HCT116 (cell line): Measurements from ENCODE around the gene PDE4B. TPM values are rescaled to one million over a fixed set of nuclear protein-coding genes. Genes with fewer than 3 reads are reported as not detected.

Experiments
- ATAC-seq: fragments of 200-7000 bp; cut with Tn5 transposase; 2 replicates; pipeline ENCODE4 v1.9.1; 2020; ENCODE audit warnings: mild to moderate bottlenecking, moderate library complexity
- BruUV-seq: library from RNA; stranded (reverse); fragments of 400-500 nt; replicated peaks from 2 replicates; lab custom pipeline; 2021; lab: Mats Ljungman, UMichigan
- CTCF ChIA-PET: fragments of 300-600 bp; sonication (Branson Sonifier 250); formaldehyde crosslinking; loops from one replicate; lab custom pipeline; 2021; ENCODE audit warnings: antibody characterized with exemption; lab: Charles Lee
- POLR2A ChIA-PET: fragments of 300-600, 350-600 bp; sonication (Branson Sonifier 250); formaldehyde crosslinking; loops from one replicate; lab custom pipeline; 2021; ENCODE audit warnings: antibody characterized with exemption; lab: Charles Lee
- RAD21 ChIA-PET, 2 experiments: fragments of 300-600 bp; sonication (Branson Sonifier 250); formaldehyde crosslinking; loops; one replicate each; lab custom pipeline; 2023; ENCODE audit warnings: low total read pairs in 2 of 2; ENCODE audit not compliant: uncharacterized antibody in 2 of 2, unreplicated experiment in 2 of 2, low non-redundant PET in 1 of 2; lab: Charles Lee
- DNase-seq: peaks from one replicate; pipeline ENCODE4 v3.0.0-alpha.2; 2010; ENCODE audit warnings: low read depth, low spot score
- H2AFZ ChIP-seq: fragments of 200-600 bp; shearing (Covaris generic), sonication (generic); 2 replicates; pipeline ENCODE4 v1.6.1; 2017; ENCODE audit warnings: low read depth, mixed run types, mixed read lengths, antibody characterized with exemption, low read length; ENCODE audit not compliant: poor library complexity, severe bottlenecking
- H3K27ac ChIP-seq: 2 replicates; pipeline ENCODE4 v1.5.1; 2012; ENCODE audit warnings: low read depth, low read length
- H3K27me3 ChIP-seq: fragments of 200-600 bp; sonication (generic); 2 replicates; pipeline ENCODE4 v1.6.1; 2016; ENCODE audit warnings: mixed run types, low read length, mixed read lengths; ENCODE audit not compliant: insufficient read depth
- H3K36me3 ChIP-seq, 2 experiments: fragments of 200-500 bp in 1 of 2; fragments of 200-600 bp in 1 of 2; sonication (Bioruptor generic) in 1 of 2; sonication (generic) in 1 of 2; 2 replicates each; pipeline versions ENCODE4 v1.5.1 to v1.6.1; 2014 to 2016; ENCODE audit warnings: low read length in 2 of 2, inconsistent platforms in 1 of 2, mixed read lengths in 1 of 2, mixed run types in 1 of 2; ENCODE audit not compliant: insufficient read depth in 2 of 2, control insufficient read depth in 1 of 2
- H3K4me1 ChIP-seq, 2 experiments: fragments of 200-600 bp in 1 of 2; sonication (generic) in 1 of 2; 2 replicates each; pipeline versions ENCODE4 v1.5.1 to v1.6.1; 2012 to 2017; ENCODE audit warnings: low read length in 2 of 2, inconsistent platforms in 1 of 2, mild to moderate bottlenecking in 1 of 2, mixed read lengths in 1 of 2, mixed run types in 1 of 2, moderate library complexity in 1 of 2; ENCODE audit not compliant: insufficient read depth in 2 of 2, control insufficient read depth in 1 of 2
- H3K4me2 ChIP-seq: fragments of 200-600 bp; sonication (generic); 2 replicates; pipeline ENCODE4 v1.6.1; 2017; ENCODE audit warnings: mixed run types, low read length, mixed read lengths
- H3K4me3 ChIP-seq, 2 experiments: fragments of 200-600 bp in 1 of 2; sonication (generic) in 1 of 2; replicated peaks in 1 of 2; 2 replicates each; pipeline ENCODE4 v1.5.1; 2011 to 2016; ENCODE audit warnings: low read length in 2 of 2, control low read depth in 1 of 2, low read depth in 1 of 2, mild to moderate bottlenecking in 1 of 2, mixed read lengths in 1 of 2, mixed run types in 1 of 2
- H3K79me2 ChIP-seq: fragments of 200-600 bp; sonication (generic); 2 replicates; pipeline ENCODE4 v1.6.1; 2017; ENCODE audit warnings: mild to moderate bottlenecking, mixed run types, low read length, moderate library complexity, mixed read lengths; ENCODE audit not compliant: insufficient read depth
- H3K9ac ChIP-seq: fragments of 200-600 bp; sonication (generic); 2 replicates; pipeline ENCODE4 v1.6.1; 2016; ENCODE audit warnings: low read length, mixed read lengths
- H3K9me2 ChIP-seq: fragments of 200-600 bp; sonication (generic), shearing (Covaris generic); 2 replicates; pipeline ENCODE4 v1.6.1; 2017; ENCODE audit warnings: mixed run types, mild to moderate bottlenecking, moderate library complexity; ENCODE audit not compliant: insufficient read depth
- H3K9me3 ChIP-seq, 2 experiments: fragments of 200-500 bp in 1 of 2; fragments of 200-600 bp in 1 of 2; sonication (Bioruptor generic) in 1 of 2; sonication (generic) in 1 of 2; 2 replicates each; pipeline ENCODE4 v1.6.1; 2014 to 2017; ENCODE audit warnings: low read length in 2 of 2, mixed read lengths in 2 of 2, inconsistent platforms in 1 of 2, low read depth in 1 of 2, mild to moderate bottlenecking in 1 of 2, mixed run types in 1 of 2, moderate library complexity in 1 of 2; ENCODE audit not compliant: control insufficient read depth in 1 of 2, insufficient read depth in 1 of 2
- H4K20me1 ChIP-seq: fragments of 200-600 bp; sonication (generic), shearing (Covaris generic); 2 replicates; pipeline ENCODE4 v1.6.1; 2017; ENCODE audit warnings: mixed run types, mild to moderate bottlenecking, moderate library complexity; ENCODE audit not compliant: insufficient read depth
- CEBPB ChIP-seq: IDR thresholded peaks from 2 replicates; pipeline ENCODE4 v1.6.1; 2012; ENCODE audit warnings: low read depth
- EGR1 ChIP-seq: IDR thresholded peaks from 2 replicates; pipeline ENCODE4 v1.6.1; 2012; ENCODE audit warnings: low read depth
- EZH2phosphoT487 ChIP-seq: fragments of 200-600 bp; IDR thresholded peaks from 2 replicates; pipeline ENCODE4 v1.6.1; 2018; ENCODE audit warnings: antibody characterized with exemption, borderline replicate concordance
- SIN3A ChIP-seq: IDR thresholded peaks from 2 replicates; pipeline ENCODE4 v1.6.1; 2012; ENCODE audit warnings: low read depth
- intact Hi-C: fragments of 100-400 bp; cut with micrococcal nuclease; formaldehyde crosslinking; loops from 2 replicates; pipeline ENCODE4 v1.10.0; 2022
- total RNA-seq: library from RNA; stranded (reverse); gene quantifications from one replicate; pipeline ENCODE4 v1.2.1, GENCODE V29; 2021; ENCODE audit not compliant: unreplicated experiment
- TF ChIP-seq, protein P1 (sequence below): IDR thresholded peaks from 2 replicates; pipeline ENCODE4 v1.6.1; 2011; ENCODE audit warnings: mild to moderate bottlenecking, low read length, moderate library complexity; ENCODE audit not compliant: insufficient replicate concordance; ENCODE audit errors: extremely low read depth

The PDE4B gene
- total RNA-seq, 1 experiment from 2014 or later: 76.9 TPM

DNA sequence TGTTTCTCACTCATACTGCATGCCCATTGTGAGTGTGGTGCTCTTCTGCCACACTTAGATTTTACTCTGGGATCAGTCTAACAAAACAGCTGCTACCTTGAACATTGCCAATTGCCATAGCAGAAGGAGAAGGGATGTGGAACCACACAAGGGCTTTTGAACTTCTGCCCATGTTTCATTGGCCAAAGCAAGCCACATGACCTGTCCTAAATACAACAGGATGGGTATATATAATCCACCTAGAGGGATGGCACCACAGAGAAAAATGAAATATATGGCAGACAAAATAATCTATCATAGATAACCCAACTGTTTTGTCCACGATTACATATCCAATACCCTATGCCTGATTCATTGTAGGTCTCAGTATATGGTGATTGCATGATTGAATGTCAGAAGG is 26.3 kb downstream of the PDE4B start (continued):
- TF ChIP-seq, protein P1, sequence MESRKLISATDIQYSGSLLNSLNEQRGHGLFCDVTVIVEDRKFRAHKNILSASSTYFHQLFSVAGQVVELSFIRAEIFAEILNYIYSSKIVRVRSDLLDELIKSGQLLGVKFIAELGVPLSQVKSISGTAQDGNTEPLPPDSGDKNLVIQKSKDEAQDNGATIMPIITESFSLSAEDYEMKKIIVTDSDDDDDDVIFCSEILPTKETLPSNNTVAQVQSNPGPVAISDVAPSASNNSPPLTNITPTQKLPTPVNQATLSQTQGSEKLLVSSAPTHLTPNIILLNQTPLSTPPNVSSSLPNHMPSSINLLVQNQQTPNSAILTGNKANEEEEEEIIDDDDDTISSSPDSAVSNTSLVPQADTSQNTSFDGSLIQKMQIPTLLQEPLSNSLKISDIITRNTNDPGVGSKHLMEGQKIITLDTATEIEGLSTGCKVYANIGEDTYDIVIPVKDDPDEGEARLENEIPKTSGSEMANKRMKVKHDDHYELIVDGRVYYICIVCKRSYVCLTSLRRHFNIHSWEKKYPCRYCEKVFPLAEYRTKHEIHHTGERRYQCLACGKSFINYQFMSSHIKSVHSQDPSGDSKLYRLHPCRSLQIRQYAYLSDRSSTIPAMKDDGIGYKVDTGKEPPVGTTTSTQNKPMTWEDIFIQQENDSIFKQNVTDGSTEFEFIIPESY: no peak
- no peak for TF ChIP-seq SIN3A
- TF ChIP-seq EGR1: no peak
- TF ChIP-seq EZH2phosphoT487: no peak

DNA sequence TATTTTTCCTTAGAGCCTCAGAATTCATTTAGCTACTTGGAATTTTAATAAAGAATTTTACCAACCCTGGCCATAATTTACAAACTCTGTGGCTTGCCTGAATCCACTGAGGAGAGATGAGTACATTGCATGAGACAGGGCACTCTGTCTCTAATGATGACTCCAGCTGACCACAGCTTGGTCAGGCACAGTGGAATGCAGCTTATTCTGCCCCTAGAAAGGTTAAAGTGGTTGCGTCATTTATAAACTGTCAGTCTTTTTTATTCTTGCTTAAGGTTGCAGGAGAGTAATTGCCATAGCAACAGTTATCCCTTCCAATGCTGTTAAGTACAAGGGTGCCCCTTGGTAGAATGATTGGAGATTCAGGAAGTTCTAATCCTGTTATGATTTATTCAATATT is 28.3 kb downstream of the PDE4B start:
- H3K4me1 ChIP-seq: no peaks in the 10 kb centered on the region
- H3K27me3 ChIP-seq: no peaks in the 10 kb centered on the region
- peak; percentile 77 for TF ChIP-seq CEBPB
- TF ChIP-seq, protein P1: no peak
- TF ChIP-seq, all 23 proteins: peak for 1
- no peaks in the 10 kb centered on the region for H3K79me2 ChIP-seq
- no peaks in the 10 kb centered on the region for H4K20me1 ChIP-seq
- BruUV-seq: no TSS peak
- H3K36me3 ChIP-seq: no peaks in the 10 kb centered on the region
- H3K27ac ChIP-seq: no peak overlapping the region
- DNase-seq: no peak
- H3K9me2 ChIP-seq: no peaks in the 10 kb centered on the region; the same call in 1 of the 2 replicates
- H3K9ac ChIP-seq: no peak overlapping the region
- ChIA-PET RAD21 (no interaction called here), CTCF (no interaction called here), POLR2A (no interaction called here)
- no peak overlapping the region for H2AFZ ChIP-seq
- no peaks in the 10 kb centered on the region for H3K9me3 ChIP-seq
- intact Hi-C loops: no loop called here
- no peak for ATAC-seq
- H3K4me3 ChIP-seq: no peak overlapping the region
- no peak overlapping the region for H3K4me2 ChIP-seq
